ENCODE results near the gene SRBD1.
A peak's percentile ranks its signal among the peaks of the same experiment; 100 is the strongest.

SRBD1 gene

GRCh38 chr2:45459860-45460259 is 151.2 kb downstream of the SRBD1 start:
- TF ChIP-seq, protein P1, sequence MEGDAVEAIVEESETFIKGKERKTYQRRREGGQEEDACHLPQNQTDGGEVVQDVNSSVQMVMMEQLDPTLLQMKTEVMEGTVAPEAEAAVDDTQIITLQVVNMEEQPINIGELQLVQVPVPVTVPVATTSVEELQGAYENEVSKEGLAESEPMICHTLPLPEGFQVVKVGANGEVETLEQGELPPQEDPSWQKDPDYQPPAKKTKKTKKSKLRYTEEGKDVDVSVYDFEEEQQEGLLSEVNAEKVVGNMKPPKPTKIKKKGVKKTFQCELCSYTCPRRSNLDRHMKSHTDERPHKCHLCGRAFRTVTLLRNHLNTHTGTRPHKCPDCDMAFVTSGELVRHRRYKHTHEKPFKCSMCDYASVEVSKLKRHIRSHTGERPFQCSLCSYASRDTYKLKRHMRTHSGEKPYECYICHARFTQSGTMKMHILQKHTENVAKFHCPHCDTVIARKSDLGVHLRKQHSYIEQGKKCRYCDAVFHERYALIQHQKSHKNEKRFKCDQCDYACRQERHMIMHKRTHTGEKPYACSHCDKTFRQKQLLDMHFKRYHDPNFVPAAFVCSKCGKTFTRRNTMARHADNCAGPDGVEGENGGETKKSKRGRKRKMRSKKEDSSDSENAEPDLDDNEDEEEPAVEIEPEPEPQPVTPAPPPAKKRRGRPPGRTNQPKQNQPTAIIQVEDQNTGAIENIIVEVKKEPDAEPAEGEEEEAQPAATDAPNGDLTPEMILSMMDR (IDR thresholded peaks at IDR 0.05; ENCODE audit: control insufficient read depth, insufficient read depth, low read depth, low read length, missing control alignments): no peak
- H3K4me3 ChIP-seq (ENCODE audit: control insufficient read depth, low read depth, low read length): no peak overlapping the region
- DNase-seq (ENCODE audit: low read depth): no peak

GRCh38 chr2:45458909-45459563 is 152.0 kb downstream of the SRBD1 start:
- DNase-seq (ENCODE audit: low read depth): no peak
- H3K4me3 ChIP-seq (ENCODE audit: control insufficient read depth, low read depth, low read length): no peak overlapping the region
- TF ChIP-seq, protein P1 (IDR thresholded peaks at IDR 0.05; ENCODE audit: control insufficient read depth, insufficient read depth, low read depth, low read length, missing control alignments): no peak

- H3K4me3 ChIP-seq (ENCODE audit: control insufficient read depth, low read depth, low read length): no peak overlapping the region
- DNase-seq (ENCODE audit: low read depth): no peak
- TF ChIP-seq, protein P1 (IDR thresholded peaks at IDR 0.05; ENCODE audit: control insufficient read depth, insufficient read depth, low read depth, low read length, missing control alignments): no peak
These were observed 153.7 kb downstream of the SRBD1 start for GRCh38 chr2:45457211-45457945.

- H3K4me3 ChIP-seq (ENCODE audit: control insufficient read depth, low read depth, low read length): no peak overlapping the region
- DNase-seq (ENCODE audit: low read depth): peak; percentile 87
- TF ChIP-seq, protein P1 (IDR thresholded peaks at IDR 0.05; ENCODE audit: control insufficient read depth, insufficient read depth, low read depth, low read length, missing control alignments): no peak
These were observed 158.2 kb downstream of the SRBD1 start for GRCh38 chr2:45452866-45453265.

DNA sequence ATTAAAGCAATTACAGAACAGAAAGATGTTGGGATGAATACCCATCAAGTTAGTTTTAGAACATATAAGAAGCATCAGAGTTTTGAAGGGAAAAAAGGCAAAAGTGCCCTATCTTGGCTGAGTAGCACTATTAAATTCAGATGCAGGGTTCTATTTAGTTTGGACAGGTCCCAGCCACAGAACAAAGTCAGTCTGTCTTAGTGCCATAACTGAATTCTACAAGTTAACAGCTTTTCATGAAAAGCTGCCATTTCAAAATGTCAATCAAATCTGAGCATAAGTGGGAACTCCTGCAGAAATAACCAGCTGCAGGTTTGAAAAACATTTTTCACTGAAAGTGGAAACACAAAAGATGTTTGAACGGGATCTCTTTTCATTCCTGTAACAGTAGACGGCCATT is 160.4 kb downstream of the SRBD1 start:
- H3K4me3 ChIP-seq (ENCODE audit: control insufficient read depth, low read depth, low read length): no peak overlapping the region
- TF ChIP-seq, protein P1 (IDR thresholded peaks at IDR 0.05; ENCODE audit: control insufficient read depth, insufficient read depth, low read depth, low read length, missing control alignments): no peak
- DNase-seq (ENCODE audit: low read depth): no peak

DNA sequence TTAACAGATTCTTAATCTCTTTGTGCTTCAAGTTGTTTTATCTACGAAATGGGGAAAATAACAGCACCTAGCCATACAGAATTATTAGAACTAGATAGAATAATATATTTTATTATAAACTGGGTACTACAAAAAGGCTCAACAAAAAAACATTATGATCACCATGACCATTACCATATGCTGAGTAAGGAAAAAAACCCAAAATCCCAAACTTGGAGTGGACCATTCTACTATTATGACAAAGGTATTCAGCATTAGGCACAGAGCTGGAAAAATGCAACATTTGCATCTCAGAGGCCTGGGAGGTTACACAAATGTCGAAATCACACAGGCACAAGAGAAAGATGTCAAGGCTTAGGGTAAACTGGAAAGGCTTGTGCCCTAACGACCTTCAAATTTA is 162.8 kb downstream of the SRBD1 start:
- TF ChIP-seq, protein P1 (IDR thresholded peaks at IDR 0.05; ENCODE audit: control insufficient read depth, insufficient read depth, low read depth, low read length, missing control alignments): no peak
- H3K4me3 ChIP-seq (ENCODE audit: control insufficient read depth, low read depth, low read length): no peak overlapping the region

More for the DNA sequence above, 162.8 kb downstream of the SRBD1 start:
- DNase-seq (ENCODE audit: low read depth): no peak

Data from AG09309 (cell line).